Activated naive CD8-positive, alpha-beta T cell treated with anti-CD3 and anti-CD28 coated beads, Interleukin-2, amount 50 U/mL, for 24 hours (primary cell): Measurements from ENCODE around the gene TACR2.
"Not testable (repeated sequence)": the region's sequence is repeated elsewhere in the genome, so short reads cannot be mapped to it uniquely, and the experiment has no call there.

Experiments used
- ATAC-seq: fragments of 150-1000 bp; cut with Tn5 transposase; one replicate; pipeline ENCODE4 v1.10.0; 2021
- DNase-seq: peaks from one replicate; pipeline ENCODE4 v3.0.0; 2021
- H3K27ac Mint-ChIP-seq: one replicate; pipeline ENCODE4 v1.8.0; 2021; ENCODE audit warnings: mild to moderate bottlenecking, mixed read lengths
- H3K27me3 Mint-ChIP-seq: one replicate; pipeline ENCODE4 v1.8.0; 2021; ENCODE audit warnings: mixed read lengths
- H3K36me3 Mint-ChIP-seq: one replicate; pipeline ENCODE4 v1.8.0; 2021; ENCODE audit warnings: low read depth, mixed read lengths
- H3K4me1 Mint-ChIP-seq: one replicate; pipeline ENCODE4 v1.8.0; 2021; ENCODE audit warnings: mixed read lengths
- H3K4me3 Mint-ChIP-seq: one replicate; pipeline ENCODE4 v1.8.0; 2021; ENCODE audit warnings: mild to moderate bottlenecking, moderate library complexity, mixed read lengths
- H3K9me3 Mint-ChIP-seq: one replicate; pipeline ENCODE4 v1.8.0; 2021; ENCODE audit warnings: mixed read lengths

TACR2 gene

GRCh38 chr10:69456880-69457693, 40.4 kb upstream of the TACR2 start:
- ATAC-seq, result peak; percentile 62
- H3K36me3 Mint-ChIP-seq, result no peaks in the 10 kb centered on the region
- H3K27ac Mint-ChIP-seq, result no peak overlapping the region

DNA sequence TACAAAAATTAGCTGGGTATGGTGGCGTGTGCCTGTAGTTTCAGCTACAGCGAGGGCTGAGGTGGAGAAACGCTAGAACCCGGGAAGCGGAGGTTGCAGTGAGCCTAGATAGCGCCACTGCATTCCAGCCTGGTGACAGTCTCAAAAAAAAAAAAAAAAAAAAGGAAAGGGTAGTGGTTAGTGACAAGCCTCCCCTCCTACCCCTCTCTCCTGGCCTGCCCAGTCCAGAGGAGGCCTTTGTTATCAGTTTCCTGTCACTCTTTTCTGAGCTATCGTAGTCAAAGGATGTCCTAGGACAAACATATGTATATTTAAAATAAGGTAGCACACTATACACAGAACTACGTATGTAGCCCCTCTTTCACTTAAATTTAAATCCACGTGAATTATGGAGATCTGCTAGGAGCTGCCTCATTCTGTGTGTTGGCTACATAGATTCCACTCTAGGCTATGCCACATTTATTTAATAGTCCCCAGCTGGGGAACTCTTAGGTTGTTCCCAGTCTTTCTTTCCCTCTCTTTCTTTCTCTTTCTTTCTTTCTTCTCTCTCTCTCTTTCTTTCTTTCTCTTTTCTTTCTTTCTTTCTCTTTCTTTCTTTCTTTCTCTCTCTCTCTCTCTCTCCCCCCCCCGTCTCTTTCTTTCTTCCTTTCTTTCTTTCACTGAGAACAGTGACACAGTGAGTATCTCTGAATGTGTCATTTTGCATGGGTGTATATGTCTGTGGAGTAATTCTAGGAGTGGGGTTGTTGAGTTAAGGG, 38.5 kb upstream of the TACR2 start:
- Mint-ChIP-seq H3K27me3 (peaks cover 9% of the 10 kb centered on the region), H3K9me3 (no peaks in the 10 kb centered on the region), H3K36me3 (no peaks in the 10 kb centered on the region), H3K4me3 (no peak overlapping the region), H3K27ac (no peak overlapping the region), H3K4me1 (peaks cover 15% of the 10 kb centered on the region)
- DNase-seq, result no peak
- ATAC-seq, result no peak

More at GRCh38 chr10:69456880-69457693, 40.4 kb upstream of the TACR2 start:
- peaks cover 7% of the 10 kb centered on the region for H3K27me3 Mint-ChIP-seq
- no peaks in the 10 kb centered on the region for H3K9me3 Mint-ChIP-seq
- no peak for DNase-seq
- H3K4me3 Mint-ChIP-seq, result no peak overlapping the region
- peaks cover 13% of the 10 kb centered on the region for H3K4me1 Mint-ChIP-seq

DNA sequence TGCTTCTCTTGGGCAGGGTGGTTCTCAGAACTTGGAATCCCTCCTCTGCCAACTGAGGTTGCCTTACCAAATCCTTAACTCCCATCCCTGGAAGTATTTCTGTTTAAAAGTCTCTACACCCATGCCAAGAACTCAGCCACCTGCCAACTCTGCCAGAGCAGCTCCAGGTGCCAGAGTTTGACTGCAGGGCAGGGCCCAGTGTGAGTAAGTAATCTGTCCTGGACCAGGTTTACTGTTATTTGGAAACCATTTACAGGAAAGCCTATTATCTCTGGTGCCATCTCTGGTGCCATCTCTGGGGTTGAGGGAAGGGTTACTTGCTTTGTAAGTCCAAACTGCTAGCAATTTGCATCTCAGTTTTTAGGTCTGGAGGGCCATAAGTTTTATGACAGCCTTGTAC, 37.1 kb upstream of the TACR2 start:
- ATAC-seq (no peak), DNase-seq (no peak)
- Mint-ChIP-seq H3K27ac (no peak overlapping the region), H3K27me3 (peaks cover 9% of the 10 kb centered on the region), H3K36me3 (no peaks in the 10 kb centered on the region), H3K9me3 (no peaks in the 10 kb centered on the region), H3K4me3 (no peak overlapping the region), H3K4me1 (peaks cover 15% of the 10 kb centered on the region)

DNA sequence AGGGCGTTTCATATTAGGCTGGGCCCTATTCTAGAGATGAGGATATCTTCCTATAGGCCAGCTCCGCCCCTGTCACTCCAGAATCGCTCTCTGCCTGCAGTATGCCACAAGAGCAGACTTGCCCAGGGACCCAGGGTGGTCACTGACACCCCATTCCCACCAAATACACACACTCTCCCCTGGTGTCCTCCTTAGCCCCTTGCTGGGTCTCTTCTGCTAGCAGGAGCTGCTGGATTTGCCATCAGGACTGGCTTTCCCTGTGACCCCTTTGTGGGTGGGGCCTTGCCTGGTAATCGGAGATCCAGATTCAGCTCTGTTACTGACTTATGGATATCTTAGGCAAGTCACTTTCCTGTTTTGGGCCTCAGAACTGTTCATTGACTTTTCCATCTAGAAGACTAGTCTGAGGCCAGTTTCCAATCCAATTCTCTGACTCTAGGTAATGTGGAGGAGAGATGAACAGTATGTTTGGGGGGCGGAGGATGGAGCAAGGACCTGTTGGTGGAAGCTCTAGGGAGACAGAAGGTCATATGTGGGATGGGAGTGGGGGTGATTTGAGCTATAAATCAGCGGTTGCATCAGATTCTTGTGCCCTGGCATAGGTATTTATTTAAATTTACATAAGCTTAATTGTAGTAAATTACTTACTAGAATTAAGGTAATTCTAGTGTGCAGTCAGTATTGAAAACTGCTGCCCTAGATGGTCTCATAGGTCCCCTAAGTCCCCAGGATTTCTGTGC, 36.1 kb upstream of the TACR2 start:
- Mint-ChIP-seq H3K27me3 (peaks cover 9% of the 10 kb centered on the region), H3K4me1 (peaks cover 15% of the 10 kb centered on the region), H3K36me3 (no peaks in the 10 kb centered on the region), H3K9me3 (no peaks in the 10 kb centered on the region), H3K27ac (no peak overlapping the region), H3K4me3 (no peak overlapping the region)
- DNase-seq (no peak), ATAC-seq (no peak)

DNA sequence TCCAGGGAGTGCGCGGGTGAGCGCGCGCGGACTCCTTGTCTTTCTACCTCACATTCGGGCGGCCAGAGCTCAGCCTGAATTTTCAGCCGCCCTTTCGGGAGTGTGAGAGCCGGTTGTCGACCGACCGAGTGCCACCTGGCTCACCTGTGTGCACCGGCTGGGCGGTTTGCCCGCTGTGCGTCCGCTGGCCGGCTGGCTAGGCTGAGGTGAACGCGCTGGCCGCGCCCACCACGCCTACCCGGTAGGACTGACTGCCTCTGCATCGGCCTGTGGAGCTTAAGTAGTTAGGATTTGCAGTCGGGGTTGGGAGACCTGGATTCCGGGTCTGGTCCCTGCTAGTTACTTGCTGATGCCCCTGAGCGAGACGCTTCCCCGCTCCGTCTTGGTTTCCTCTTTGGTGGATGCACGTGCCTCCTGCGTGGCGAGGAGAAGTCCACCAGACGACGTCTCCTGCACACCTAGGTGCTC, 35.1 kb upstream of the TACR2 start:
- DNase-seq (no peak), ATAC-seq (peak; percentile 3)
- Mint-ChIP-seq H3K4me1 (peaks cover 9% of the 10 kb centered on the region), H3K27ac (no peak overlapping the region), H3K4me3 (peak overlapping the region; percentile 70), H3K27me3 (peaks cover 9% of the 10 kb centered on the region), H3K9me3 (no peaks in the 10 kb centered on the region), H3K36me3 (no peaks in the 10 kb centered on the region)

DNA sequence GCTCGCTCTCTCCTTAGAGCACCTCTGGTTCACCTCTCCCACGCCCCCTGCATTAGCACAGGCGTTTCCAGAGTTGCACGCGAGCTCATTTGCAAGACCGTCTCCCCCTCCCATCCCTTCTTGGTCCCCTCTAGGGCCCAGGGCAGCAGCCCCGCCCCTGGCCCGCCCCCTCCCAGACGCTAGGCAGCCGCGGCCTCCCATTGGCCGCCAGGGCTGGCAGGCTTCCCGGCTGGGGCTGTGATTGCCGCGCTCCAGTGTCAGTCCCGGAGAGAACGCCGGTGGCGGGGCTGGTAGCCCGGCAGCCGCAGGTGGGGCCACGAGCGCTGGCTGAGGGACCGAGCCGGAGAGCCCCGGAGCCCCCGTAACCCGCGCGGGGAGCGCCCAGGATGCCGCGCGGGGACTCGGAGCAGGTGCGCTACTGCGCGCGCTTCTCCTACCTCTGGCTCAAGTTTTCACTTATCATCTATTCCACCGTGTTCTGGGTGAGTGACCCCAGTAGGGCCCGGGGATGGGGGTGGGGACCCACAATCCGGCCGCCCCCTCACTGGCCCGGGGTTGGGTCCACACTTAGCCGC, 34.6 kb upstream of the TACR2 start, which contains the start of gene TSPAN15:
TSPAN15 (plus strand) TSS at position 257 of the 575 bp plus-strand sequence; CDS start at position 387, 130 bp downstream.
- DNase-seq (peak; percentile 74), ATAC-seq (peak; percentile 96)
- Mint-ChIP-seq H3K4me1 (peaks cover 7% of the 10 kb centered on the region), H3K4me3 (peak within 1 kb of the TSS; percentile 70), H3K36me3 (no peaks in the 10 kb centered on the region), H3K27me3 (peaks cover 9% of the 10 kb centered on the region), H3K27ac (no peak within 1 kb of the TSS), H3K9me3 (no peaks in the 10 kb centered on the region)

- not testable (repeated sequence) for H3K27ac Mint-ChIP-seq, H3K4me3 Mint-ChIP-seq, H3K27me3 Mint-ChIP-seq, ATAC-seq, DNase-seq, H3K36me3 Mint-ChIP-seq, H3K9me3 Mint-ChIP-seq, H3K4me1 Mint-ChIP-seq
These were observed 33.7 kb upstream of the TACR2 start for GRCh38 chr10:69450395-69450794.

GRCh38 chr10:69449841-69450240, 33.1 kb upstream of the TACR2 start:
- DNase-seq (peak; percentile 35), ATAC-seq (peak; percentile 65)
- Mint-ChIP-seq H3K9me3 (no peaks in the 10 kb centered on the region), H3K4me1 (peaks cover 7% of the 10 kb centered on the region), H3K27me3 (peaks cover 9% of the 10 kb centered on the region), H3K4me3 (no peak overlapping the region), H3K36me3 (no peaks in the 10 kb centered on the region), H3K27ac (no peak overlapping the region)

- Mint-ChIP-seq H3K27me3 (peaks cover 3% of the 10 kb centered on the region), H3K9me3 (no peaks in the 10 kb centered on the region), H3K36me3 (no peaks in the 10 kb centered on the region), H3K27ac (no peak overlapping the region), H3K4me3 (no peak overlapping the region), H3K4me1 (peaks cover 5% of the 10 kb centered on the region)
- no peak for DNase-seq
- no peak for ATAC-seq
These were observed 30.0 kb upstream of the TACR2 start for GRCh38 chr10:69446650-69447151.

GRCh38 chr10:69446229-69446628, 29.5 kb upstream of the TACR2 start:
- DNase-seq, result no peak
- Mint-ChIP-seq H3K36me3 (no peaks in the 10 kb centered on the region), H3K4me3 (no peak overlapping the region), H3K9me3 (no peaks in the 10 kb centered on the region), H3K4me1 (peaks cover 5% of the 10 kb centered on the region), H3K27ac (no peak overlapping the region), H3K27me3 (peaks cover 3% of the 10 kb centered on the region)
- no peak for ATAC-seq

- H3K27me3 Mint-ChIP-seq, result peaks cover 3% of the 10 kb centered on the region
These were observed 28.3 kb upstream of the TACR2 start for GRCh38 chr10:69445041-69445440.

GRCh38 chr10:69443354-69443753, 26.6 kb upstream of the TACR2 start:
- peaks cover 8% of the 10 kb centered on the region for H3K27me3 Mint-ChIP-seq
- no peaks in the 10 kb centered on the region for H3K9me3 Mint-ChIP-seq
- DNase-seq, result no peak
- no peaks in the 10 kb centered on the region for H3K36me3 Mint-ChIP-seq
- no peaks in the 10 kb centered on the region for H3K4me1 Mint-ChIP-seq
- H3K4me3 Mint-ChIP-seq, result no peak overlapping the region
- ATAC-seq, result no peak
- no peak overlapping the region for H3K27ac Mint-ChIP-seq

More at GRCh38 chr10:69445041-69445440, 28.3 kb upstream of the TACR2 start:
- no peaks in the 10 kb centered on the region for H3K36me3 Mint-ChIP-seq
- no peak overlapping the region for H3K4me3 Mint-ChIP-seq
- no peaks in the 10 kb centered on the region for H3K4me1 Mint-ChIP-seq
- ATAC-seq (no peak), DNase-seq (no peak)
- H3K27ac Mint-ChIP-seq, result no peak overlapping the region
- H3K9me3 Mint-ChIP-seq, result no peaks in the 10 kb centered on the region

DNA sequence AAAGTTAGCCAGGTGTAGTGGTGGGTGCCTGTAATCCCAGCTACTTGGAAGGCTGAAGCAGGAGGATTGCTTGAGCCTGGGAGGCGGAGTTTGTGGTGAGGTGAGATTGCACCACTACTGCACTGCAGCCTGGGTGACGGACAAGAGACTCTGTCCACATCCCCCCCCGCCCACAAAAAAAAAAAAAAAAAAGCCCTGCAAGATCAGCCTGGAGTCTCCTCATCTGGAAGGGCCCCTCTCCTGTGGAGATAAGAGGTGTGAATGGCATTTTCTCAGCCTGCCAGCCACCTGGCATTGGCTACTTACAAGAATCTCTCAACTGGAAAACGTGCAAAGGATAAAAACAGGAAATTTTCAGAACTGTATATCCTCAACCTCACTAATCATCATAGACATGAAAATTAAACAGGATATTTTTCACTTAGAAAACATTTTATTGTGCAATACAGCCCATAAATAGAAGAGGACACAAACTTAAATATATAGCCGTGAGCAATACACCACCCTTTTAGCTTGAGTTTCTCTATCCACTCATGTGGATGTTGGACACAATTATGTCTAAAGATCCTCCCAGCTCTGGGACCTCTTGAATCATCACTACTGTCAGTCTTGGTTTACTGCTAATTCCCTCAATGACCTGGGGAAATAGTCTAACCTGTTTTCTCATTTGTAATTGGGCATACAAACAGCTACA, 23.2 kb upstream of the TACR2 start:
- no peaks in the 10 kb centered on the region for H3K4me1 Mint-ChIP-seq
- no peak overlapping the region for H3K4me3 Mint-ChIP-seq
- no peak overlapping the region for H3K27ac Mint-ChIP-seq
- no peak for ATAC-seq
- H3K36me3 Mint-ChIP-seq, result no peaks in the 10 kb centered on the region
- DNase-seq, result no peak
- no peaks in the 10 kb centered on the region for H3K9me3 Mint-ChIP-seq
- peaks cover 9% of the 10 kb centered on the region for H3K27me3 Mint-ChIP-seq
